CD4-positive, alpha-beta T cell treated with Interleukin-4 for 4 hours (primary cell): ENCODE data around the gene BAD.
A peak's percentile ranks its signal among the peaks of the same experiment; 100 is the strongest.
"Not testable (repeated sequence)": the region's sequence is repeated elsewhere in the genome, so short reads cannot be mapped to it uniquely, and the experiment has no call there.

ENCODE experiments used
- DNase-seq: peaks from one replicate; pipeline ENCODE4 v3.0.0-alpha.2; 2020

Gene BAD

DNA sequence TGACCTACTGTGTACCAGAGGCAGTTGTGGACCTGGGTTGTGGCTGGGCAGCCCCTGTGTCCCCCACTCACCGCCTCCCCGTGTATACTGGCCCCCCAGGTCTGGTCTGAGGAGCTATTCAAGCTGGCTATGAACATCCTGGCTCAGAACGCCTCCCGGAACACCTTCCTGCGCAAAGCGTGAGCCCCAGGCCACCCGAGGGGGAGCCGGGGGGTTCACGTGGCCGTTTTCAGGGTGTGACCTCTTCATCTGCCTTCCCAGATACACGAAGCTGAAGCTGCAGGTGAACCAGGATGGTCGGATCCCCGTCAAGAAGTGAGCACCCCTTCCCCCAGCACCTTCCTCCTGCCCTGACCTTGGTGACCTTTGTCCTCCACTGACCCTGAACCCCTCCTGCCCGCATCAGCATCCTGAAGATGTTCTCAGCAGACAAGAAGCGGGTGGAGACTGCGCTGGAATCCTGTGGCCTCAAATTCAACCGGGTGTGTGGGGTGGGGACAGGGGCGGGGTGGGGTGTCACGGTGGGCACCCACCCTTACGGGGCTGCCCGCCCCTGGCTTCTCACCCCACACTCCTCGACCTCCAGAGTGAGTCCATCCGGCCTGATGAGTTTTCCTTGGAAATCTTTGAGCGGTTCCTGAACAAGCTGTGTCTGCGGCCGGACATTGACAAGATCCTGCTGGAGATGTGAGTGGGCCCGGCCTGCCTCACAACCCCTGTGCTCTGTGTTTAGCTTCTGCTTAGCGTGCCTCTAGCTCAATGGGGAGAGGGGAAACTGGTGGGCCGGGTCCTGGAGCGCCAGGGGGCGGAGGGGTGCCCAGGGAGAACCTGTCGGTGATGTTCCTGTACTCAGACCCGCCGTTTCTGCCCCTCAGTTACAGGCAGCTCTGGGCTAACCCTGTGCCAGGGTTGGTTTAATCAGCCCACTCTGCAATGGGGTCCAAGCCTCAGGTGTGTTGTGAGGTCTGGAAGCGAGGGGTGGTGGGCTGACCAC is 29.0 kb downstream of the BAD start:
- DNase-seq: no peak

DNA sequence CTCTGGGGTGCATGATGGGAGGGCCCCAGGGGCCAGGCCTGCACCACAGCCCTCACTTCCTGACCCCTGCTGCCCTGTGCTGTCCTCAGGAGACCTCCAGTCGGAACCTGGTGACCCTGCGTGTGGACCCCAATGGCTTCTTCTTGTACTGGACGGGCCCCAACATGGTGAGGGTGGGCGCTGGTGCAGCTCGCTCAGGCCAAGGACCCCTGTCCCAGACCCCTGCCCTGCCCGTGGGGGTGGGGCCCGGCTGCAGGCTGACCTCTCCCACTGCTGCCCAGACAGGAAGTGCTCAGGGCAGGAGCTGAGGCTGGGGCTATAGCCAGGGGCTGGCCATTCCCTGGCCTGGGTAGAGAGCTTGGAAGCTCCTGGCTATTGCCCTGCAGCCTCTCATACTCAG is 30.1 kb downstream of the BAD start:
- DNase-seq: no peak

DNA sequence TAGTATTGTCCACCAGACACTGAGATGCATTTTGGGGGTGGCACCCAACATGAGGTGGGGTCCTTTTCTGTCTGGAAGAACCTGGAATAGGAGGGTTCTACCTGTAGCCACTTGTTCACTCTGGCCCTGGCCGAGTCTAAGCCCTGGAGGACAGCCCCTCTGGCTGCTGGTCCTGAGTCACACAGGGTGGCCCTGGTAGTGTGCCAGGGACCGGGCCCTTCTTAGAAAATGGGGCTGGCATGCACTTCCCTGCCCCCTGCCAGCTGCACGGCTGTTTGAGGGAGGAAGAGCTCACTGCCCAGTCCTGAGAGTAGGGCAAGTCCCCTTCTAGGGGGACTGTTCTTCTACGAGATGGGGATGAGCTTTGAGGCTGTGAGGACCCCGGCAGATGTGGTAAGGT is 31.0 kb downstream of the BAD start:
- no peak for DNase-seq

DNA sequence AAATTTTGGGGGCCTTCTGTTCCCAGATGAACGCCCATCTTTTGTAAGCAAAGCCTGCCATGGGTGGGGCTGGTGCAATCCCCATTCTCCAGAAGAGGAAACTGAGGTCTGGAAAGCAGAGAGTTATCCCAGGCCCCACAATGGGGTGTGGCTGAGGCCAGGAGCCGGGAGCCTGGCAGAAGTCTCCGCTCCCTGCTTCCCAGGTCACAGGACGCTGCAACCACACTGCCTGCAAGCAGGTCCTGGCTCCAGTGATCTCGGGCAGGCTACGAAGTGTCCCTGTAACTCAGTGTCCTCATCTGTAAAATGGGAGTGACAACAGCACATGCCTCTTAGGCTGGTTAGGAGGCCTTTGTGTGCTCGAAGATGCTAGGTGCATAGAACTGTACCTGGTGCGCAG is 31.4 kb downstream of the BAD start:
- DNase-seq: no peak

DNA sequence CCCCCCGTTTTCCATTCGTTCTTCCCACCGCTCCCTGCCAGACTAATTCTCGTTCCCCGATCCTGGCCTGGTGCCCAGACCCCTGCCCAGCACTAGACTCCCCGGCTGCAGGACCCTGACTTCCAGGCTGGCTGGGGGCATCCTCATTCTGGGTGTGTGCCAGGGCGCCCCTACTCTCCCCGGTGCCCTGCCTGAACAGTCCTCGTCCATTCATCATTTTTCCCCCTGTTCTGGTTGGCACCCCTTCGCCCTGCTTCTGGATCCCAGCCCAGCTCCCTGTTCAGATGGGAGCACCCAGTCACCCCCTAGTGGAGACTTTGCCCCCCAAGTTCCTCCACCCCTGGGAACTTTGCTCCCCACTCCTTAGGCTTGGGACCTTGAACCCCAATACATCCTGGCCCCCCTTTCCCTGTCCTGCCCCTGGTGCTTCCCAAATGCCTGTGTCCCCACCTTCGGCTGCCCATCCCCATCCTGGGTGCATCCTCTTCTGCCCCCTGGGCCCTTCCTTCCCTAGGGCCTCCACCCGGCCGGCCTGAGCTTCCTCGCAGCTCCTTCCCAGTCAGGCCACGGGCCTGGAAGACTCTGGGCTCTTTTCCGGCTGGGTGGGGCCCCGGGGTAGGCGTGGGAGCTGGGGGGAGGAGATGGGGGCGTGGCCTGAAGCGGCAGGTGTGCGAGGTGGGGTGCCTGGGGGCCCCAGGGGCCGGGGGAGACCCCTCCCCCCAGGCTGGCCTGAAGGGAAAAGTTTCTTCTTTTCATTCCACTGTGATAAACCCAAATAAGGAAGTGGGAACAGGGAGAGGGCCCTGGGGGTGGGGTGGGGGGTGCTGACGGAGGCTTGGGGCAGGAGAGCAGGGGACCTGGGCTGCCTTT is 32.2 kb downstream of the BAD start:
- DNase-seq: no peak

DNA sequence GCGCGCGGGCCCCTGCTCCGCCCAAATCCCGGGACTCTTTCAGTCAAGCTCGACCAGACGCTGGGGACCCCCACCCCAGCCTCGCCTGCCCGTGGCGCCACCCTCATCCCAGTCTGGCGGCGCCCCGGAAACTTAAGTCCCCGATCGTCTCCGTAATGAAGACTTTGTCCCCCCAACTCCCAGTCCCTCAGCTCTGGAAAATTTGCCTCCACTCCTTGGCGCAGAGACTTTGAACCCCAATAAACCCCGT is 32.8 kb downstream of the BAD start:
- DNase-seq: no peak

DNA sequence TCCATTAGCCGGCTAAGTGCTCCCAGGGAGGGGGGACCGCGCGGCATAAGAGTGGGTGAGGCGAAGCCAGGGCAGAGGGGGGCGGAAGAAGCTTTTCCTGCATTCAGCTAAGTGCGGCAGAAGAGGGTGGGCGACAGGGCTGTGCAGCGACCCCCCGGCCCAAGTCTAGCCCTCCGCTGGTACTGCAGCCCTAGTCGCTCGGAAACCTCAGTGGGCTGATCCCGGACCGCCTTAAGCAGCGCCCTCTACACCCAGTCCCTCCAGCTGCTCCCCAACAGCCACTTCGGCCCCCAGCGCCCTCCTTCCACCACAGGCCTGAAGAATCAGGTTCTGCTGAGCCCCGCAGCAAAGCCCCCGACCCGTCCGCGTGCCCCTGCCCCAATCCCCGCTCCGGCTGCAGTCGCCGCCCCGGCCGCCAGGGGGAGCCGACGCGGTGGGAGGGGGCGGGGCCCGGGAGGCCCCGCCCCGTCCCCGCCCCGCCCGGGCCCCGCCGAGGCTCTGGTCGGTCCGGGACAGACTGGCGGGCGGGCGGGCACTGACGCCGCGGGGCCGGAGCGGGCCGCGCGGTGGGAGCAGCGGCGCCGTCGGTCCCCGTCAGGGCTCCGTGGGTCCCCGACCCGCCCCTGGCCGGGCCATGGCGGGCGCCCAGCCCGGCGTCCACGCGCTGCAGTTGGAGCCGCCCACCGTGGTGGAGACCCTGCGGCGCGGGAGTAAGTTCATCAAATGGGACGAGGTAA is 33.3 kb downstream of the BAD start, which contains the start of gene PLCB3:
Gene PLCB3, plus strand, starts transcription at position 515 of the 737 bp plus-strand sequence. Its CDS starts 120 bp downstream, at position 635.
- no peak for DNase-seq

DNA sequence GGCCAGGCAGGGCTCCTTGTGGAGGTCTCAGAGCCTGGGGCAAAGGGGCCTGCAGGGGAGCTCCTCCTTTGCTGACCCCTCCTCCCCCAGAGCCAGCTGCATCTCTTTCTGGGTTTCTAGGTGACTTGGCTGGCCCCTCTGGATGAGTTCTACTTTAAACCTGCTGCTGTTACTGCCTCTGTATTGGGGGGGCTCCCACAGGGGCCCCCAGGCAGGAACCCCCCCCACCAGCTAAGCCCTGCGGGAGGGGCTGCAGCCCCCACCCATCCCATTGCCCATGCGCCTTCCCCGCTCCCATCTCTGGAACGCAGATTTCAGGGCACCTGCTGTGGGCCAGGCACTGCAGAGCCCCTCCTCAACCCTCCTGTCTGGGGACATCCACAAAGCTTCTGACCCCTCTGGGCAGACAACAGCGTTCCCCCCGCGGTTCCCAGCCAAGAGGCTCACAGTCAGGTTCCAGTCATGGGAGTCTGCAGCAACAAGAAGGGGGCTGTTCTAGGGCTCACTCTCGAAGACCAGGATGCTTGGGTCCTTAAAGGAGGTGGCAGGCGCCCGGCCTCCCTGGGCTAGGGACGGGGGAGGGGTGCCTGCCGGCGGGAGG is 34.0 kb downstream of the BAD start:
- DNase-seq: no peak

DNA sequence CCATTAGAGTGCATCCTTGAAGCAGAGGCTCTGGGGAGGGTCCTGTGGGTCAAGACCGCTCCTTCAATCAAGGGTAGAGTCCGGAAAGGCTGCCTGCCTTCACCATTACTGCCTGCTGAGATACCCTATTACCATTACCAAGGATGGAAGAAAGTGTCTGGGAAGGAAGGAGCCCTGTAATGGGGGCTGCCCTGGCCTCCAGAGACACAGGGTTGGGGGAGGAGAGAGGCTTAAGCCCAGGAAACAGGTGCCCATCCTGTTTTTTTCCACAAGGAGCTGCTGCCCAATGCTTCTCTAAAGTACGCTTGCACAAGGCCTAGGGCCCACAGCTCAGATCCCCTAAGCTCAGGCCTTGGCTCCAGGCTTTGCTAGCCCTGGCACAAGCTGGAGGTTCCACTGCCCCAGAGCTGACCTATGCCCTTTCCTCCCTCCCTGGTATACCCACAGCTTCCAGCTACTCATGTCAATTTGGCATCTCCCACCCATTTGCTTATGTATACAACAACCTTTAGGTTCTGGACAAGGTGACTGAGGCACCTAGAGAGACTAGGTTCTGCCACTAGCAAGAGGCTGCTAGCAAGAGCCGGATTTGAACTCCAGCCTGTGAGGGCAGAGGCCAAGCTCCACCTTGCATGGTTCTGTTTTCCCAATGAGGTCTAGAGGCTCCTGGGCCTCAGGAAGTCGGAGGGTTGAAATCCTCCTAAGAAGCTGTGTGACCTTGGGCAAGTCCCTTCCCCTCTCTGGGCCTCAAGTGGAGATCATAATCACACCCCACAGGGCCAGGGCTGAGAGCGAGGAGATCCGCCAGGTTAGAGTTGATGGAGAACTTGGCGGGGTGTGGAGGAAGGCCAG is 34.7 kb downstream of the BAD start:
- DNase-seq: no peak

DNA sequence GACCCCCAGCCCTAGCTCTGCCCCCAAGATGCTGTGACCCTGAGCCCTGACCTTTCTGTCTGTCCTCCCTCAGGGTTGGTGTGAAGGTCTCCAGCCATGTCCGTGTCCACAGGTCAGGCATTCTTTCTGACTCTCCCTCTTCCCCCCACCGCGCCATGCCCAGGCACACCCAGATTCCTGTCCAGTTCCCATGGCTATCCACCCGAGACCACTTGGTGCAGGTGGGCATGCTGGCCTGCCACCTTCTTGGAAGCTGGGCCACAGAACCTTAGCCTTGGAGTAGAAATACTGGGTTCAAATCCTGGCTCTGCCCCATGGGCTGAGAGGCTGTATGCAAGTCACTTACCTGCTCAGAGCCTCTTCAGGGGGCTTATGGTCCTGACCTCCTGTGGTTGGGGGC is 35.4 kb downstream of the BAD start:
- no peak for DNase-seq

DNA sequence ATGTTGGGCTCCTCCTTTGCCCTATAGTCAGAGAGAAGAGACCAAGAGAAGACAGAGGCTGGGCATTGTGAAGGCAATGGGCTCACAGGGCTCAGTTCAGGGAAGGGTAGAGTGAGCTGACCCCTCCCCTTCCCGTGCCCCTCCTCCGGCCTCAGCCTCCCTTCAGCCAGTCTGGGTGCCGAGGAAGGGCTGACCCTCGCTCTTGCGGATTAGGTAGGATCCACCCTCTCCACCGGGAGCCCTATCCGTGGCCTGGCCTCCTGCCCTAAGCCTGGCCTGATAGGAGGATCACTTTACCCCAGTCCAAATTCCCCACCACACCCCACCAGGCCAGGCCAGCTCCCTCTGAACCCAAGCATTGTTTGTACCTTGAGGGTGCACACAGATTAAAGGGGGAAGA is 35.9 kb downstream of the BAD start:
- DNase-seq: no peak

DNA sequence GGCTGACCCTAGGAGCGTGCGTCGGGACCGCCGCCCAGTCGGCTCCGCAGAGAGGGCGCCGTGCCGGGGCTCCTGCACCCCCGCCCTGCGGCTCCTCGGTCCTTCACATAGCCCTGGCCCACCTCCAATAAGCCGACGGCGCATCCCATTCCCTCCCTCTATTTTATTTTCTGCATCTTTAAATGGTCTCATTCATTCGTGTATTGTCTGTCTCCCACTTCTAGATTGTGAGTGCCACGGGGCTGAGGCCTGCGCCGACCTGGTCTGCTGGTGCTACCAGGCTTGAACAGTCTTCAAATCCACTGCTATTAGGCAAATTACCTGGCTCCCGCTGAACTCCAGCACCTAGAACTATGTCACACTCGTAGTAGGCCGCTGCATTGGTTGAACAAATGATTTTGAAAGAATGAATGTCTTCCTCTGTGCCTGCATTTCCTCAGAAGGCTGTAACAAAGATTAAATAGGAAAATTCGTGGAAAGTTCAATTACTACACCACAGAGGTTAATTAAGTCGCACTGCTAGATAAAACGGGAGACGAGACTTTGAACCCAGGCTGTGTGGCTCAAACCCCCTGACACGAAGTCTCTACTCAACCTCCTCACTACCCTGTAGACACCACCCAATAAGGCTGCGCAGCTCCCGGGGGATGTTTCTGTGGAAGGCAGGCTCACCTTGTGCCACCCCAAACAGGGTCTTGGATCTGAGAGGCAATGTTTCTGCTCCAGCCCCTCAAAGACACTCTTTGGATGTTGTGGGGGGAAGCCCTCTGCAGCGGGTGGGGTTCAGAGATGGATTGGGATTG is 36.5 kb downstream of the BAD start:
- no peak for DNase-seq

DNA sequence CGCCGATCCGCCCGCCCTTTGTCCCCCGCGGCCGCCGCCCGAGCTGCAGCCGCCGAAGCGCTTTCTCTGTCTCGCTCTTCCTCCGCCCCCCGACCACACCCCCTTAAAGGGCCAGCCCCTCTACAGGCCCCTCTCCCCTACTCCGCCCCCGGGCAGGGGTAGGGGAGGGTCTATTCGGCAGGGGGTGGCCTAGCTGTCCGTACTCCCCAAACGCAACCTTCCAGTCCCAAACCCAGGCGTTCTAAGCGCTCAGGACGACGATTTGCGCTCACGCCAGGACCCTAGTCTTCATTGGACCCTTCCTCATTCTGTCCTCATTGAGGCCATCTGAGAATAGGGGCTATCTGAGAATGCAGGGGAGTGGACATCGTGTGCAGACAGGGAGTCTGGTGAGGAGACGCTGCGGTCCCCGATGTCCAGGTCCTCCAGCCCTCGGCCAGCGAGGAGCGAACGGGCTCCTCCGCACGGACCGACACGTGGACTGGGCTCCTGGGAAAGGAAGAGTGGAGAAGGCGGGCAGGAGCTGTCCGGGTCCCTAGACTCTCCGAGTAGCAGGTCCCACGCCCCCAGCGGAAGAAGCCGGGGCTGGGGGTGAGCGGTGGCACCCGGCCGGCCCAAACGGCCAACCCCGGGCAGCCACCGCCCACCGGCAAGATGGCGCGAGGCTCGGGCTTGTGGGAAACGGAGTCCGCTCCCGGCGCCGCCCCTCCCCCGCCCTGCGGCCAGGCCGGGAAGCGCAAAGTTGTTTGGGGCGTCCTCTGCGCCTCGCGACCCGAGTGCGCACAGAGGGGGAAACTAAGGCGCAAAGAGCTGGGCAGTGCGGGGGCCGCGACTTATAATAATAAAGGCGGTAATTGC is 37.4 kb downstream of the BAD start, which contains the start of gene PPP1R14B:
Gene PPP1R14B, minus strand, starts transcription at position 73 of the 858 bp plus-strand sequence. CDS start 270 bp downstream, outside the sequence.
- DNase-seq: peak; percentile 76

DNA sequence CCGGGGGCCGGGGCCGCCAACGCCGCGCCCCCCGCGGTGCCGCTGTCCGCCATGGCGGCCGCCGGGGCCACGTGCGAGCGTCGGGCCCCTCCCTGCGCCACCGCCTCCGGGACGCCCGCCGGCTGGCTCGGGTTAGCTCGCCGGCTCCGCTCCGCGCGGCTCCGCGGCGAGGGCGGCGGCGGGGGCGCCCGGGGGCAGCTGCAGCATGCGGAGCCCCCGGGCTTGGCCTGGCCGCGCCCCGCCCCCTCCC is 37.9 kb downstream of the BAD start:
- DNase-seq: not testable (repeated sequence)

DNA sequence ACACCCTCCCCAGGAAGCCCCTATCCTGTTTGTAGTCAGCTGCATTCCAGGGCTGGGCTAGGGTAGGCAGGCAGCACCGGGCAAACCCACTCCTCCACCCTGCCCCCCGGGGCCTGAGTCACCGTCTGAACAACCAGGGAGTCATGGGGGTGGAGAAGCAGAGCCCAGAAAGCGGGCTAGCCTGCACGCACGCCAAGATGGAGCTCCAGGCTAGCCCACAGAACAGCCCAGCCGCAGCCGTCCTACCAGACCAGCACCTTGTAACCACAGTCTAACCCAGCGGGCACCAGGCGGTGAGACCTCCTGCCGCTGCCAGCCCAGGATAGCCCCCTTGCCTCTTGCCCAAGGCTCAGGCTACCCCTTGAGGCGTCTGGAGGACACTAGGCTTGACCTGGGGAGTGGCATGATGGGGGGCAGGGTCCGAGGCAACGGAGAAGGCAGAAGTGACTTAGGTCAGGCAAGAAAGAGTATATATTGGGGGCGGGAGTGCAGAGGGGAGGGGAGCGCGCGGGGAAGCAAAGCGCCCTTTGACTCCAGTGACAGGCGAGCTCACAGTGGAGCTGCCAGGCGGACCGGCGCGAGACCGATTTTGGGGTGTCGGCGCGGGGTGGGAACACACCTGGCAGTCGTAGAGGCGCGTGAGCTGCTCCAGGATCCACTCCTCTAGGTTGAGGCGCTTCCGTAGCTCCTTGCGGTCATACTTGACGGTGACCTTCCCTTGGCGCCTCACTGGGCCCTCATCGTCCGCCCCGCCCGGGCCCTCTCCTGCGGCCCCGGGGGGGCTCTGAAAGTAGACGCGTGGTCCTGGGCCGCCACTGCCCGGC is 38.5 kb downstream of the BAD start:
- DNase-seq: peak; percentile 83

DNA sequence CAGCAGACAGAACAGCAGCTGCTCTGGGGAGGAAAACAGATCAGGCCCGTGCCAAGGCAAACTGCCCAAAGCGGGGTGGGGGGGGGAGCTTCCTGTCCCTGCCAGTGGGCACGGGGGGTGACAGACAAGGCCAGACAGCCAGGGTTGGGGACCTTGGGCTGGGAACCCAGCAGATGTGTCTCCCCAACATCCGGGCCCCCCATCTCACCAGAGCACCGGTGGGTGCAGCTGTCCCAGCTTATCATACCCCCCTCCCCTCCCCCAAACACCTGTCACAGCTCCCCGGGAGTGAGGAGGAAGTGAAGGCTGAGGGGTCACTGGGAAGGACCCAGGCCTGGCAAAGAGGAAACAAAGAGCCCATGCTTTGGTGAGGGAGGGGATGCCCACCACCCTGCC is 39.1 kb downstream of the BAD start:
- peak; percentile 51 for DNase-seq

DNA sequence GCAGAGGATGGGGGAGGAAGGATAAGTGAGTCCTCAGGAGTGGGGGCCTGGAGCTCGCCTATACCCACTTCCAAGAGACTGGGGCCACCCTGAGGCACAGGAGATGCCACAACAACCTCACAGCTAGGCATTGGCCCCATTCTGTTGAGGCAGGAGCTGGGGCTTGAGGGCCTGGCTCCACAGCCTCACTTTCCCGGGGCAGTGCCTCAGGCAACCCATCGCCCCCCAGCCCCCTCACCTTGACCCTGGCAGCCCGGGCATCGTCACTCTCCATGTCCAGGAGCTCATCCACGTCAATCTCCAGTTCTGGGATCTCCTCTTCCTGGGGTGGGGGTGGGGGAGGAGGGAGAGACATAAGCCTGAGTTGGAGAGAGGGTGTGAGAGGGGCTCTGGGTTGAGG is 39.5 kb downstream of the BAD start:
- no peak for DNase-seq

DNA sequence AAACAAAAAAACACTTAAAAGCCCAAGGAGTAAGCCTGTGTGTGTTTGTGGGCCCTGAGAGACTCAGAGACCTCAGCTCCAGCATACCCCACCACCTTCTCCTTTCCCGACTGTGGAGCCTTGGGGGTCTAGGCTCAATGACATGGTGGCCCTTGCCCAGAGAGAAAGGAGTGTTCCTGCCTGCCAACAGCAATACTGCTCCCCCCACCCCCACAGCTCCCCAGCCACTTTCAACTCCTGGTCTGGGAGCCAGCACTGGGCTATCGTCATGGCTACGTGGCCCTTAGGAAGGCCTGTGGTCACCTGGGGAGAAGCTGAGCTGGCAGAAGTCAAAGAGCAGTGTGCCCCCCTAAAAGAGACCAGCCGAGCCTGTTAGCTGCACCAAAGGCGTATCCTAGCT is 40.4 kb downstream of the BAD start:
- no peak for DNase-seq

DNA sequence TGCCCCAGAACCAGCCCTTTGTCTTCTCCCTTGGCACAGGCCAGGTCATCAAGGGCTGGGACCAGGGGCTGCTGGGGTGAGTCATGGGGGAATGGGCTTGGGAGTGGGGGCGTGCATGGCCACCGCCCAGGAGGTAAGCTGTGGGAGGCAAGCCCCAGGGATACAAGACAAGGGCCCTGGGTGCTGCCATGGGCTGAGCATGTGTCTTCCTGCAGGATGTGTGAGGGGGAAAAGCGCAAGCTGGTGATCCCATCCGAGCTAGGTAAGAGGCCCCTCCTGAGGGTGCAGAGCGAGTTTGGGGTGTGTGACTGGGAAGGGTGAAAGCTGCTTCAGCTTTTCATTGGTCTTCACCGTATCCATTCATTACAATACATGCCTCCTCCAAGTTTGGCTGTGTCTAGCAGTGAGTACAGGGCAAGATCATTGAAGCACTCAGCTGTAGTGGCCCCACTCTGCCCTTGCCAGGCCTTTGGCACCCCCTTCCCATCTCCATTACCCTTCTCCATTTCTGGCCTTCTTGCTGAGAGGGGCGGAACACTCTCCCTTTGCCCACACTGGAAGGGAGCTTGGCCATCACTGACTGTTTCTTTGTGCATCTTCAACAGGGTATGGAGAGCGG is 41.1 kb downstream of the BAD start:
- DNase-seq: no peak
